K562 (cell line): ENCODE data around the gene CUTA. TPM values are rescaled to one million over a fixed set of nuclear protein-coding genes. Genes with fewer than 3 reads are reported as not detected.

Source experiments
- ARNT ChIP-seq, 2 experiments: fragments of 450-650 bp; IDR thresholded peaks; 2 replicates each; pipeline ENCODE4 v1.6.1; 2016; ENCODE audit warnings: mild to moderate bottlenecking in 1 of 2
- ETV5 ChIP-seq: sonication (generic); formaldehyde crosslinking; IDR thresholded peaks from 2 replicates; pipeline ENCODE4 v1.4.0; 2020; ENCODE audit warnings: low read depth, mild to moderate bottlenecking, missing genetic modification reagents
- NR1H2 ChIP-seq: sonication (generic); formaldehyde crosslinking; IDR thresholded peaks from 2 replicates; pipeline ENCODE4 v1.4.0; 2020; ENCODE audit warnings: mild to moderate bottlenecking, missing genetic modification reagents
- OTX1 ChIP-seq: fragments of 450-650 bp; formaldehyde crosslinking; IDR thresholded peaks from 2 replicates; pipeline ENCODE4 v1.4.0; 2022; ENCODE audit warnings: mild to moderate bottlenecking
- POLR2B ChIP-seq: fragments of 450-650 bp; IDR thresholded peaks from 2 replicates; pipeline ENCODE4 v1.6.1; 2018; ENCODE audit warnings: low read depth; ENCODE audit not compliant: partially characterized antibody
- SIN3B ChIP-seq: fragments of 450-650 bp; IDR thresholded peaks from 2 replicates; pipeline ENCODE4 v1.6.1; 2017; ENCODE audit warnings: low read depth, mild to moderate bottlenecking, moderate library complexity
- SMAD1 ChIP-seq: fragments of 150-350 bp; IDR thresholded peaks from 2 replicates; pipeline ENCODE4 v1.6.1; 2014; ENCODE audit warnings: low read length, low read depth; ENCODE audit not compliant: partially characterized antibody
- SP1 ChIP-seq: sonication (generic); formaldehyde crosslinking; IDR thresholded peaks from 2 replicates; pipeline ENCODE4 v1.8.1; 2022; ENCODE audit warnings: mild to moderate bottlenecking, missing genetic modification reagents
- SREBF1 ChIP-seq: fragments of 150-350 bp; IDR thresholded peaks from 2 replicates; pipeline ENCODE4 v1.6.1; 2014; ENCODE audit warnings: antibody characterized with exemption, low read depth, low read length, borderline replicate concordance
- TAF9B ChIP-seq: fragments of 450-650 bp; IDR thresholded peaks from 2 replicates; pipeline ENCODE4 v1.6.1; 2018; ENCODE audit warnings: mild to moderate bottlenecking; ENCODE audit not compliant: partially characterized antibody
- XRCC5 ChIP-seq: fragments of 200-400 bp; formaldehyde crosslinking; IDR thresholded peaks from 2 replicates; pipeline ENCODE4 v1.6.1; 2017; ENCODE audit warnings: low read depth, mild to moderate bottlenecking, low read length
- ZKSCAN8 ChIP-seq: fragments of 200-800 bp; sonication (Bioruptor generic); IDR thresholded peaks from 2 replicates; pipeline ENCODE4 v1.6.1; 2016; ENCODE audit warnings: missing genetic modification characterization, missing compliant biosample characterization
- ZNF184 ChIP-seq: sonication (generic); formaldehyde crosslinking; IDR thresholded peaks from 2 replicates; pipeline ENCODE4 v1.5.0; 2020; ENCODE audit warnings: missing genetic modification reagents
- ZNF274 ChIP-seq: IDR thresholded peaks from 2 replicates; pipeline ENCODE4 v1.6.1; 2011; ENCODE audit warnings: low read depth, mild to moderate bottlenecking, low read length, moderate library complexity, borderline replicate concordance
- ZNF316 ChIP-seq: fragments of 450-650 bp; IDR thresholded peaks from 2 replicates; pipeline ENCODE4 v1.6.1; 2016
- ZNF324 ChIP-seq: fragments of 250-450 bp; sonication (Bioruptor Pico); IDR thresholded peaks from 2 replicates; pipeline ENCODE4 v1.4.0; 2020; ENCODE audit warnings: mild to moderate bottlenecking
- ZNF584 ChIP-seq: fragments of 200-800 bp; sonication (Bioruptor generic); IDR thresholded peaks from 2 replicates; pipeline ENCODE4 v1.6.1; 2016; ENCODE audit warnings: low read depth, mild to moderate bottlenecking, missing genetic modification characterization, missing compliant biosample characterization
- ZNF592 ChIP-seq: fragments of 450-650 bp; IDR thresholded peaks from 2 replicates; pipeline ENCODE4 v1.6.1; 2017; ENCODE audit warnings: antibody characterized with exemption, mild to moderate bottlenecking
- ZNF77 ChIP-seq: fragments of 250-450 bp; sonication (Bioruptor Pico); IDR thresholded peaks from 2 replicates; pipeline ENCODE4 v1.5.0; 2020
- polyA plus RNA-seq, 8 experiments: library from polyadenylated mRNA; depleted of rRNA in 4 of 8; stranded (reverse) in 5 of 8; unstranded in 3 of 8; fragments of >200 nt; fragmentation: Nextera tagmentation in 2 of 8; fragmentation: Illumina TruSeq in 1 of 8; extraction: Ambion mirVana in 2 of 8; extraction: Trizol in 1 of 8; gene quantifications; 2 replicates each; pipeline versions ENCODE4 v1.2.1 to v1.2.3, GENCODE V29; 2011 to 2014; ENCODE audit warnings: inconsistent platforms in 1 of 8, missing spikeins in 1 of 8
- total RNA-seq, 7 experiments: library from RNA; depleted of rRNA in 6 of 7; stranded (reverse); fragments of >200 nt in 6 of 7; fragmentation: Illumina TruSeq in 2 of 7; extraction: Trizol in 2 of 7; gene quantifications; 2 replicates each; pipeline versions ENCODE4 v1.2.1 to v1.2.3, GENCODE V29; 2011 to 2021; ENCODE audit warnings: low replicate concordance in 1 of 7
- TF ChIP-seq, protein P1 (sequence below): fragments of 250-450 bp; sonication (Bioruptor Pico); IDR thresholded peaks from 2 replicates; pipeline ENCODE4 v1.8.0; 2021; ENCODE audit warnings: moderate library complexity, mild to moderate bottlenecking, inconsistent platforms
- TF ChIP-seq, protein P2 (sequence below), 2 experiments: fragments of 450-650 bp; IDR thresholded peaks; 2 replicates each; pipeline ENCODE4 v1.6.1; 2018; ENCODE audit warnings: mild to moderate bottlenecking in 2 of 2, low read depth in 1 of 2; ENCODE audit not compliant: partially characterized antibody in 2 of 2

CUTA gene
- total and polyA plus RNA-seq, 9 of the 15 experiments (the other 6 are each of a cell fraction or from before 2014, with no cell fraction given) = 166 to 682 (median 310) TPM

GRCh38 chr6:33418690-33419291, 884 bp upstream of the CUTA start (continued):
- TF ChIP-seq ZNF274 = no peak
- no peak for TF ChIP-seq ZKSCAN8 (CRISPR knock-in tag)
- TF ChIP-seq SMAD1 = no peak
- no peak for TF ChIP-seq SP1 (CRISPR knock-in tag)
- TF ChIP-seq SIN3B = no peak
- no peak for TF ChIP-seq ETV5
- TF ChIP-seq XRCC5 = no peak
- no peak for TF ChIP-seq ZNF584 (CRISPR knock-in tag)
- no peak for TF ChIP-seq SREBF1
- TF ChIP-seq ZNF316 = no peak
- no peak for TF ChIP-seq ARNT (IDR thresholded peaks at IDR 0.05)
- TF ChIP-seq ZNF77 (CRISPR knock-in tag) = no peak
- TF ChIP-seq POLR2B = no peak
- peak; percentile 36; the same call in 1 of the 2 replicates for TF ChIP-seq ZNF592
- TF ChIP-seq ZNF184 (CRISPR knock-in tag) = no peak
- TF ChIP-seq TAF9B = no peak
- 0 out of 2 replicates have a peak, but pooled peaks have one; percentile 86 for TF ChIP-seq OTX1
- TF ChIP-seq, protein P1, sequence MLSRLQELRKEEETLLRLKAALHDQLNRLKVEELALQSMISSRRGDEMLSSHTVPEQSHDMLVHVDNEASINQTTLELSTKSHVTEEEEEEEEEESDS (CRISPR knock-in tag) = no peak
- TF ChIP-seq, protein P2, sequence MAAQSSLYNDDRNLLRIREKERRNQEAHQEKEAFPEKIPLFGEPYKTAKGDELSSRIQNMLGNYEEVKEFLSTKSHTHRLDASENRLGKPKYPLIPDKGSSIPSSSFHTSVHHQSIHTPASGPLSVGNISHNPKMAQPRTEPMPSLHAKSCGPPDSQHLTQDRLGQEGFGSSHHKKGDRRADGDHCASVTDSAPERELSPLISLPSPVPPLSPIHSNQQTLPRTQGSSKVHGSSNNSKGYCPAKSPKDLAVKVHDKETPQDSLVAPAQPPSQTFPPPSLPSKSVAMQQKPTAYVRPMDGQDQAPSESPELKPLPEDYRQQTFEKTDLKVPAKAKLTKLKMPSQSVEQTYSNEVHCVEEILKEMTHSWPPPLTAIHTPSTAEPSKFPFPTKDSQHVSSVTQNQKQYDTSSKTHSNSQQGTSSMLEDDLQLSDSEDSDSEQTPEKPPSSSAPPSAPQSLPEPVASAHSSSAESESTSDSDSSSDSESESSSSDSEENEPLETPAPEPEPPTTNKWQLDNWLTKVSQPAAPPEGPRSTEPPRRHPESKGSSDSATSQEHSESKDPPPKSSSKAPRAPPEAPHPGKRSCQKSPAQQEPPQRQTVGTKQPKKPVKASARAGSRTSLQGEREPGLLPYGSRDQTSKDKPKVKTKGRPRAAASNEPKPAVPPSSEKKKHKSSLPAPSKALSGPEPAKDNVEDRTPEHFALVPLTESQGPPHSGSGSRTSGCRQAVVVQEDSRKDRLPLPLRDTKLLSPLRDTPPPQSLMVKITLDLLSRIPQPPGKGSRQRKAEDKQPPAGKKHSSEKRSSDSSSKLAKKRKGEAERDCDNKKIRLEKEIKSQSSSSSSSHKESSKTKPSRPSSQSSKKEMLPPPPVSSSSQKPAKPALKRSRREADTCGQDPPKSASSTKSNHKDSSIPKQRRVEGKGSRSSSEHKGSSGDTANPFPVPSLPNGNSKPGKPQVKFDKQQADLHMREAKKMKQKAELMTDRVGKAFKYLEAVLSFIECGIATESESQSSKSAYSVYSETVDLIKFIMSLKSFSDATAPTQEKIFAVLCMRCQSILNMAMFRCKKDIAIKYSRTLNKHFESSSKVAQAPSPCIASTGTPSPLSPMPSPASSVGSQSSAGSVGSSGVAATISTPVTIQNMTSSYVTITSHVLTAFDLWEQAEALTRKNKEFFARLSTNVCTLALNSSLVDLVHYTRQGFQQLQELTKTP (IDR thresholded peaks at IDR 0.05; ENCODE audit: low read depth in 1 of 2, partially characterized antibody in 2 of 2) = no peak
- TF ChIP-seq ZNF324 = peak; percentile 31; the same call in 1 of the 2 replicates
- TF ChIP-seq NR1H2 (CRISPR knock-in tag) = no peak
